GM19463 (cell line): Measurements from ENCODE around the gene OR13C8.
A peak's percentile ranks its signal among the peaks of the same experiment; 100 is the strongest.
"Not testable (repeated sequence)": the region's sequence is repeated elsewhere in the genome, so short reads cannot be mapped to it uniquely, and the experiment has no call there.

Experiments used
- ATAC-seq: cut with Tn5 transposase; IDR thresholded peaks from one replicate; pipeline ENCODE4 v1.9.1; 2021; ENCODE audit warnings: mild to moderate bottlenecking, moderate library complexity; ENCODE audit not compliant: unreplicated experiment

The OR13C8 gene, protein sequence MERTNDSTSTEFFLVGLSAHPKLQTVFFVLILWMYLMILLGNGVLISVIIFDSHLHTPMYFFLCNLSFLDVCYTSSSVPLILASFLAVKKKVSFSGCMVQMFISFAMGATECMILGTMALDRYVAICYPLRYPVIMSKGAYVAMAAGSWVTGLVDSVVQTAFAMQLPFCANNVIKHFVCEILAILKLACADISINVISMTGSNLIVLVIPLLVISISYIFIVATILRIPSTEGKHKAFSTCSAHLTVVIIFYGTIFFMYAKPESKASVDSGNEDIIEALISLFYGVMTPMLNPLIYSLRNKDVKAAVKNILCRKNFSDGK

DNA sequence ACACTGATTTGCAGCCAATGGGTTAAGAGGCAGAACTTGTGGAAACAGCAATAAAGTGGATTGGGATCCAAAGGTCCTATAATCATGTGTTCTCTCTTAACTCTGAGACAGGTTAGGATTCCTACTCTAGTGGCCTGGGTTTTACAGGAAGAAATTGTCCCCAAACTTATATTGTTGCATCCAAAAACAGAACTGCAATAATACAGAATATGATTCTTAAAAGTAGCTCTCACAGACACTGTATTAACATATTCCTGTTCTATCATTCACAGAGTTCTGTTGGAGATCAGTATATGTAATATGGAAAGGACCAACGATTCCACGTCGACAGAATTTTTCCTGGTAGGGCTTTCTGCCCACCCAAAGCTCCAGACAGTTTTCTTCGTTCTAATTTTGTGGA, at the start of gene OR13C8:
TSS of gene OR13C8 (plus strand) at position 301 of the 400 bp plus-strand sequence. CDS start at position 301, 0 bp downstream.
- ATAC-seq: no peak

DNA sequence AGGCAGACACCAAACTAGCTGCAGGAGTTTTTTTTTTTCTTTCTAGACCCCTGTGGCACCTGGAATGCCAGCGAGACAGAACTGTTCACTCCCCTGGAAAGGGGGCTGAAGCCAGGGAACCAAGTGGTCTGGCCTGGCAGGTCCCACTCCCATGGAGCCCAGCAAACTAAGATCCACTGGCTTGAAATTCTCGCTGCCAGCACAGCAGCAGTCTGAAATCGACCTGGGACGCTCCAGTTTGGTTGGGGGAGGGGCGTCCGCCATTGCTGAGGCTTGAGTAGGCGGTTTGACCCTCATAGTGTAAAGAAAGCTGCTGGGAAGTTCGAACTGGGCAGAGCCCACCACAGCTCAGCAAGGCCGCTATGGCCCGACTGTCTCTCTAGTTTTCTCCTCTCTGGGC, 48.7 kb upstream of the OR13C8 start:
- ATAC-seq: not testable (repeated sequence)

DNA sequence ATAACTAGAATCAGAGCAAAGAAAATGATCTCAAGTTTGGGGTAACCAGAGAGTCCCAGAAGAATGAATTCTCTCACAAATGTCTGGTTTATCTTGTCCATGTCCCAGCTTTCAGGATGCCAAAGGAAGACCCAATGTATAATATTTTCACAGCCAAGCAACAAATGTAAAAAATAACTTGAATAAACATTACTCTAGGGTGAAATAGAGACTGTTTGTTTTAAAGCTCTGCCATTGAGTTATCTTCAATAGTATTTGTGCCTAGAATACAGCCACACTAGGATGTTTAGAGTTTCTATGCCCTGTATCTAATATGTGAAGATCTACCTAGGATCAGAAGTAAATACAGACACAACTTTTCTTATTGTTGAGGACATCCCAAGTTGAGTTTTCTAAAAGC, 41.9 kb upstream of the OR13C8 start, which contains the start of gene OR13C4:
TSS of gene OR13C4 (minus strand) at position 101 of the 400 bp plus-strand sequence. CDS start at position 101, 0 bp downstream.
- ATAC-seq: no peak

DNA sequence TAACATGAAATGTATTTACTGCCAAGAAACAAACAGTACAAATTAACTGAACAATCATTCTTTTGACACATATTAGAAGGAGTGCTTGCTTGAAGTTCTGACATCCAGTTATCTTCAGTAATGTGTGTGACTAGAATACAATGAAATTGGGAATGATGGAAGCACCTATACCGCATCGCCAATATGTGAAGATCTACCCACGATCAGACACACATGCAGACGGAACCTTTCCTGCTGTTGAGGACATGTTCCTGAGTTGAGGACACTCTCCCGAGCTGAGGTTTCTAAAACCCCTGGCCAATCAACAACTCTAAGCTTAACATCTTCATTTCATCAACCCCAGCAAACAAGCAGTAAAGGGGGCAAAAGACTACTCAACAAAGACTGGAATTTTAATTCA, 32.2 kb upstream of the OR13C8 start, which contains the start of gene OR13C3:
TSS of gene OR13C3 (minus strand) at position 101 of the 400 bp plus-strand sequence. CDS start 133 bp downstream, outside the sequence.
- no peak for ATAC-seq

DNA sequence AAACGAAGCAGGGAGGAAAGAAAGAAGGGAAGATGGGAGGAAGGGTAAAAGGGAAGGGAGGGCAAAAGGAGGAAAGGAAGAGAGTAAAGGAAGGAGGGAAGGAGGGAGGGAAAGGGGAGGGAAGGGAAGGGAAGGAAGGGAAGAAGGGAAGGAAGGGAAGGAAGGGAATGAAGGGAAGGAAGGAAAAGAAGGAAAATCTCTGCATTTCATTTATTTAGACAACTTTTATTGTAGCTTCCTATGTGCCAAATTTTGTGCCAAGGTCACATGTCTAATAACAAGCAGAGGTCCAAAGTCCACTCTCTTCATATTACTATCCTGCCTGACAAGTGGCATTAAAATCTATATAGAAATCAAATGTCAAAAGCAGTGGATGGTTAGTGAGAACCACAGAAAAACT, 29.7 kb upstream of the OR13C8 start:
- no peak for ATAC-seq

DNA sequence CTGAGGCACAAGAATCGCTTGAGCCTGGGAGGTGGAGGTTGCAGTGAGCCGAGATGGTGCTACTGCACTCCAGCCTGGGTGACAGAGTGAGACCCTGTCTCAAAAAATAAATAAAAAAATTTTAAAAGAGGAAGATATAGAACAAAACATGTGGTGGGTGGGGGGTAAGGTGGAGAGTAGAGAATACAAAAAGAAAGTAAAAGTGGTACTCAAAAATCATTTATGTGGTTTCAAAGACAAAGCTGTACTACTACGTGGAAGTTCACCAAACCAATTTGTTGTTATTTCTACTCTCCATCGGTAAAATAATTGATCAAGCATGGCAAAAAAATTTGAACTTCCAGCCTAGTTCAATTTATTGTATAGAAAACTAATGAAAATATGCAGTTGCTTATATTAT, 24.3 kb upstream of the OR13C8 start:
- ATAC-seq: no peak

DNA sequence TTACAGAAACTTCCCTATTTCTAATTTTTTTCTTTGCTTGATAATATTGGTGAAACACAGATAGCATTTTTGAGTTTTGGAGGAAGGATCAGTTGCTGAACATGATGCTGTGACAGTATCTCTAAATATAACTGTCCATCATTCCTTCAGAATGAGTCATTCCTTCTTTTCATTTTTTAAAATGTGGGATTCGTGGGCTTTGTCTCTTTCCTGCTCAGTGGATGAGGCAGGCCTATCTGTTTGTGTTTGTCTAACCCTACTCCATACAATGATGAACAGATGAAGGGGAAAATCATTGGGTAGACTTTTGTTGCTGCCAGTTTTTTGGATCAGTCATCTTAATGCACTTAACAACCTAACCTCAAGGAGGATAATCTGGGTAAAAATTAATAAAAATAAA, 15.7 kb upstream of the OR13C8 start:
- ATAC-seq: no peak

DNA sequence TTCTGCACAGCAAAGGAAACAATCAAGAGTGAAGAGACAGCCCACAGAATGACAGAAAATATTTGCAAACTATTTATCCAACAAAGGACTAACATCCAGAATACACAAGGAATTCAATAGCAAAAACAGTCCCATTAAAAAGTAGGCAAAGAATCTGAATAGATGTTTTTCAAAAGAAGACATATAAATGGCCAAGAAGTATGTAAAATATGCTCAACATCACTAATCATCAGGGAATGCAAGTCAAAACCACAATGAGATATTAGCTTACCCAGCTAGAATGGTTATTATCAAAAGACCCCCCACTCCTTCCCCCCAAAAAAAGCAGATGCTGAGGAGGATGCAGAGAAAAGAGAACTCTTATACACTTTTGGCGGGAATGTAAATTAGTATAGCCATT, 13.4 kb upstream of the OR13C8 start:
- ATAC-seq: no peak

DNA sequence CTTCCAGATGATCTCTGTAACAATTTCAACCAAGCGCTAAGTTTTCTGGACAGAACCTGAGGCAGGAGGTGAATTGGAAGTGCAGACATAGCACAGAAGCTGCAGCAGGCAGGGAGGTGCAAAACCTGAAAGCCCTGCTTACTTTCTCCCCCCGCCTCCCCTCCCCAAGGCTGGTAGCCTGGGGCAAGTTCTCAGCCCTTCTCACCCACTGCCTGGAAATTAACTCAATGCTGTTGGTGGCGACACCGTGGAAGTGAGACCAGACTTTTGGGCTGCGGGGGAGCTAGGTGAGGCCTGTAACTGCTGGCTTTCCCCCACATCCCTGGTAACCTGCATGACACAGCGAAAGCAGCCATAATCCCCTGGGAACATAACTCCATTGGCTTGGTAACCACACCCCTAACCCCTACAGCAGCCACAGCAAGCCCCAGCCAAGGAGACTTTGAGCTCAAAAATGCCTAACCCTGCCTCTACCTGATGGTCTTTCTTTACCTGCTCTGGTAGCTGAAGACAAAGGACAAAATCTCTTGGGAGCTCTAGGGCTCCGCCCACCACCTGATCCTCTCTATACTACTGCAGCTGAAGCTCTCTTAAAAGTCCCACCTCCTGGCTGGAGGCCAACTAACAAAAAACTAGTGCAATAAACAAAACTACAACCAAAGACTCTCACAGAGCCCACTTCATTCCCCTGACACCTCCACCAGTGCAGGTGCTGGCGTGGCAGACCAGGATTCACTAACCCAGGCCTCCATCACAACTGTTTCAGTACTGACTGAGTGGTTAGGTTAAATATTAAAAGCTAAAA, 11.9 kb upstream of the OR13C8 start:
- no peak for ATAC-seq

DNA sequence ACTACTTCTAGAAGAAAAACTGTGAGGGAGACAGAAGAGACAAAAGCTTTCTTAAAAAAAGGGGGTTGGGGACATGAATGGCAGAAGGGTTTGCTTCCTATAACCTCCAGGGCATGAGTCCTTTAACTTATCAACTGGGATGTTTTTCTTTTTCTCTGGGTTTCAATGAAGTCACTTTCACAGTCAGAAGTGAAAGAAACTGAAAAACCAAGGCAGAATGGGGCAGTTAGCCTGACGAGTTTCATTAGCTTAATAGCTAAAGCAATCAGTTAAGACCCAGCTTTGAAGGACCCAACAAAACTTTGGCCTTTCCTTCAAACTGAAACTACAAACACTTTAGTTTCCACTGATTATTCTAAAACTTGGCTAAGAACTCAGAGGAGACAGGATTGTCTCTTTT, 4.6 kb upstream of the OR13C8 start:
- ATAC-seq: no peak

DNA sequence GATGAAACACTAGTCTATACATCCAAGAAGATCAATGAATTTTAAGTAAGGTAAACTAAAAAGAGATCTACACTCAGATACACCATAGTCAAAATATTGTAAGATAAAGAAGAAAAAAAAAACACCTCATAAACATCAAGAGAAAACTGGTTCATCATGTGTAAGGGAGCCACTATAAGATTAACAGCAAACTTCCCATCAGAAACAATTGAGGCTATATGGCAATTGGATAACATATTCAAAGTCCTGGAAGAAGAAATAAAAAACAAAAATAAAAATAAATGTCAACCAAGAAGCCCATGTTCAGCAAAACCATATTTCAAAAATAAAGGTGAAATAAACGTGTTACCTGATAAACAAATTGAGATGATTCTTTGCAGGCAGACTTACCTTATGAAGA, 3.6 kb downstream of the OR13C8 start:
- ATAC-seq: no peak

DNA sequence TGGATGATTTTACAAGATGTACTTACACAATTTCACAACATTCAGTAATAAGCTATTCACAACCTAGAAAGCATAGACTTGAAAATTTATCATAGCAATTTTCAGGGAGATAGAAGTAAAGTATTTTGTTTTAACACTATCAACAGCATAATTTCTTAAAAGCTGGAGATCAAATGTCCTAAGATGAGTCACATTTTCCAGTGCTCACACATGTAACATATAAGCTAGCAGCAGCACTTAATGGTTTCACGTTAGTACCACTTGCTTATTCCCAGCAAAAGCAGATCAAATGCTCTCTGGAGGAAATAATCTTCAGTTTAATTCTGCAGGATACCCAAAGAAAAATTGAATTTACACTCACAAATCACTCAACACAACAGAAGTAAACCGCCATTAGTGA, 6.5 kb downstream of the OR13C8 start:
- ATAC-seq: no peak

DNA sequence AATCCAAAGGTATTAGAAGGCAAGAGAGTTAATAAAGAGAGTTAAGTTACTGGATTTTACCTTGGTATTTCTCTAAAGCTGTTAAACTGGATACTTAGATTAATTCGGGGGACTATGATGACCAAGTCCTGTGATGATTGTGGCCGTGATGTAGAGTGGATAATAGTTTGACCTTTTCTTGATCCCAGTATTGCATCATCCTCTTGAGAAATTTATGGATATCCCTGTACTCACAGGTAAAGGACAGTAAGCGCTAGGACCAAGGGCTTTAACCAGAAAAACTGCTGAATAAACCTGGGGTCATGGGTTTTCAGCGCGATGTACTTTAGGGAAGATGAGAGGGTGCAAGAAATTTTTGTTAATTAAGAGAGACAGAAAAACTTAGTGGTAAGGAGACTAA, 8.3 kb downstream of the OR13C8 start:
- ATAC-seq: no peak

DNA sequence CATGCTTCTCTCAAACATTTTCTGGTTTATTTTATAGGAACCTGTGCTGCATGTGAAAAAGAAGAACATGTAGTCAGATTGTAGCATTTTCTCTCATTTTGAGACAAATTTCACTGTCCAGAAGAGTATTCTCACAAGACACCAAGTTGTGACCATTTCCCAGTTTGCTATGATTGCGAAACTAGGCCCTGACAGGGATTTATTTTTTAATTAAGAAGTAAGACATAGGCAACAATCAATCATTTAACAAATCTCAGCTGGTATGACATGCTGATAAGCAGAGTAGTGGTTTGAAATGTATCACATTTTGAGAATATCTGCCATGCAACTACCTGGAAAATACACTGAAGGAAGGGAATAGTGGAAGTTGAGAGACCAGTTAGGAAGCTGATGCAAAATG, 11.6 kb downstream of the OR13C8 start:
- ATAC-seq: no peak

DNA sequence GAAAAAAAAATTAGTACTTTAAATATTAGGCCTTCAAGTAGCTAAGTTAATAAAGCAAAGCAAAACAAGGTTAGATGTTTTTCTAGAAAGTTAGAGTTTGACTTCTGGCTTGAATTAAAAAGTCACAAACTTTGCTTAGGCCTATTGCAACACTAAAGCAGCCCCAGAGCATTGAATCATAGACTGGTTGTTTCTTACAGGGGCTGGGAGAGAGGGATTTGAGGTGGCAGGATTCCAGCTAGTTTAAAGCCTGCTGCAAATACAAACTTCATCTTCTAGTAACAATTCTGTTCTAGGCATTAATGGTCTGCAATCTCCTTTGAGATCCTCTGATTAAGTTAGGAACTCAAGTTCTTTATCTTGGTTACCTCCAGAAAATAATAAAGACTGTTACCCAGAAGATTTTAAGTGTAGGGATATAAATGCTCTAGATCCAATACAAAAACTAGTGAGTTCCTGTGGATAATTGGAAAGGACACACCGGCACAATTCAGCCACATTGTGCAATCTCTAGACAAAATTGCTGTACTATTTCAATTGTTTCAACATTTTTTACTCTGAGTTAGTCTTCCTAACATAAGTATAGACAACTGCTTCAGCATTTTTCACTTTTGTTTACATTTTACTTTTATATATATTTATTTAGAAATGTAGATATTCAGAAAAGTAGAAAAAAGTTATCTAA, 17.7 kb downstream of the OR13C8 start:
- ATAC-seq: no peak

DNA sequence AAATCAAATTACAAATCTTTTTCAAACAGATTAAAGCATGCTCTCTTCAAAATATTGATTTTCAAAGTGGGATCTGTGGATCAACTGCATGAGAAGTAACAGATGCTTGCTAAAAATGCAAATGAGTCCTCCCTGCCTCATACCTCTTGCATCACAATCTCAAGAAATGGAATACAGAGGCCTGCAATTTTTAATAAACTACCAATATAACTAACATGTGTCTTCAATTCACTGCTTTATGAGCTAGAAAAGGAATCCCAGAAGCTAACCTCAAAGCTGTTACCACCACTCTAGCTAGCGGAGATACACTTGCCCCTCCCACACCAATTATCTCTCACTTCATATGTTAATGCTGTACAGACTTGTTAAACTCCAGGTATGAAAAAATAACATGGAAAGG, 20.7 kb downstream of the OR13C8 start:
- ATAC-seq: no peak

DNA sequence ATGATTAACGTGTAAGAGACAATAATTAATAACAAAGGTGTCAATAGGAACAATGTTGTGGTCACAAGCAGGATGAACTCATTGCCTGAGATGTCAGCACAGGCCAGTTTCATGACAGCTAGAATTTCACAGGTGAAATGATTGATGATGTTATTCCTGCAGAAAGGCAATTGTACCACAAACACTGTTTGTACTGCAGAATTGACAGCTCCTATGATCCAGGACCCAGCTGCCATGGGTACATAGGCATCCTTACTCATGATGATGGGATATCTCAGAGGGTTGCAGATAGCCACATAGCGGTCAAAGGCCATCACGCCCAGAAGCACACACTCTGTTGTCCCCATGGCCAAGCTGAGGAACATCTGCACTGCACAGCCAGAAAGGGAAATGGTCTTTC, 29.8 kb downstream of the OR13C8 start:
- not testable (repeated sequence) for ATAC-seq

DNA sequence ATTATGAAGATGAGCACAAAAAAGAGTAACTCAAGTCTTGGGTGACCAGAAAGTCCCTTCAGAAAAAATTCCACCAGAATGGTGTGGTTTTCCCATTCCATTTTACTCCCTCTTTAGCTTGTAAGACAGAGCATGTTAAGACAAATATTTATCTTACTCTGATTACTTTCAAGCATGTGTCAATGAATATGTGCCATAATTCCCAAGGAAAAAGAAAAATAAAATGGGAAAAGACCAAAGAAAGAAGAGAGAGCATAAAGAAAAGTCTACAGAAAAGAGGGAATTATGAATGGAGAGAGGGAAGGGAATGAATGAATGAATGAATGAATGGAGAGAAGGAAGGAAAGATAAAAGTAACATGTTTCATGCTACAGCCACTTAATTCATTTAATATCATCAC, 30.3 kb downstream of the OR13C8 start, which contains the start of gene OR13C5:
TSS of gene OR13C5 (minus strand) at position 101 of the 400 bp plus-strand sequence. CDS start at position 101, 0 bp downstream.
- not testable (repeated sequence) for ATAC-seq

DNA sequence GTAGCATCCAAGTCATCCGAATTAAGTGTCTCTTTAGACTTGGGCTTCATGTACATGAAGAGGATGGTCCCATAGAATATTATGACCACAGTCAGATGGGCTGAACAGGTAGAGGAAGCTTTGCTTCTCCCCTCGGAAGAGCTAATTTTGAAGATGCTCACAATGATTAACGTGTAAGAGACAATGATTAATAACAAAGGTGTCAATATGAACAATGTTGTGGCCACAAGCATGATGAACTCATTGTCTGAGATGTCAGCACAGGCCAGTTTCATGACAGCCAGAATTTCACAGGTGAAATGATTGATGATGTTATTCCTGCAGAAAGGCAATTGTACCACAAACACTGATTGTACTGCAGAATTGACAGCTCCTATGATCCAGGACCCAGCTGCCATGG, 35.8 kb downstream of the OR13C8 start:
- peak; percentile 33 for ATAC-seq

DNA sequence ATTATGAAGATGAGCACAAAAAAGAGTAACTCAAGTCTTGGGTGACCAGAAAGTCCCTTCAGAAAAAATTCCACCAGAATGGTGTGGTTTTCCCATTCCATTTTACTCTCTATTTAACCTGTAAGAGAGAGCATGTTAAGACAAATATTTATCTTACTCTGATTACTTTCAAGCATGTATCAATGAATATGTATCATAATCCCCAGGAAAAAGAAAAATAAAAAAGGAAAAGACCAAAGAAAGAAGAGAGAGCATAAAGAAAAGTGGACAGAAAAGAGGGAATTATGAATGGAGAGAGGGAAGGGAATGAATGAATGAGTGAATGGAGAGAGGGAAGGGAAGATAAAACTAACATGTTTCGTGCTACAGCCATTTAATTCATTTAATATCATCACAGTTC, 36.6 kb downstream of the OR13C8 start, which contains the start of gene OR13C2:
TSS of gene OR13C2 (minus strand) at position 101 of the 400 bp plus-strand sequence. CDS start at position 101, 0 bp downstream.
- ATAC-seq: not testable (repeated sequence)

DNA sequence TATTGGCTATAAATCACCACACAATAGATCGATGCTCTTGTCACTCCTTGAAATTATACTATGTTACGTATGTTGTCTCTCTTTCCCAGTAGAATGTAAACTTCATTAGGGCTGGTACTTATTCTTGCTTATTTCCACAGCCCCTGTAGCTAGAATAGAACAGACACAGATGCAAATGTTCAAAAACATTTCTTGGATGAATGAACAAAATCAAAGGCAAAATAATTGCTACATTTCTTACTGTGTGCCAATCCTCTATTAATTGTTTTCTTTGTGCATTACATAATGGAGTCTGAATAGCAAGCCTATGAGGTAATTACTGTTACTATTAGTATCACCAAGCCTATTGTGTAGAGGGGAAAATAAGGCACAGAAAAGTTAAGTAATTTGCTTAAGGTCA, 37.2 kb downstream of the OR13C8 start:
- ATAC-seq: no peak
